Activated CD4-positive, alpha-beta T cell treated with anti-CD3 and anti-CD28 coated beads, Interleukin-2, amount 10 ng/mL, durations not matched to agents 24 days and 14 days (primary cell): Measurements from ENCODE around the gene CMKLR1. TPM values are rescaled to one million over a fixed set of nuclear protein-coding genes. Genes with fewer than 3 reads are reported as not detected.

Experiments
- DNase-seq: peaks from one replicate; pipeline ENCODE4 v3.0.0; 2022
- H3K27ac Mint-ChIP-seq: one replicate; pipeline ENCODE4 v1.8.0; 2022; ENCODE audit warnings: mild to moderate bottlenecking, mixed read lengths
- H3K27me3 Mint-ChIP-seq: one replicate; pipeline ENCODE4 v1.8.0; 2022; ENCODE audit warnings: mixed read lengths
- H3K36me3 Mint-ChIP-seq: one replicate; pipeline ENCODE4 v1.8.0; 2022; ENCODE audit warnings: low read depth, mild to moderate bottlenecking, mixed read lengths
- H3K4me1 Mint-ChIP-seq: one replicate; pipeline ENCODE4 v1.8.0; 2021; ENCODE audit warnings: mixed read lengths
- H3K4me3 Mint-ChIP-seq: one replicate; pipeline ENCODE4 v1.8.0; 2022; ENCODE audit warnings: mild to moderate bottlenecking, moderate library complexity, mixed read lengths
- H3K9me3 Mint-ChIP-seq: one replicate; pipeline ENCODE4 v1.8.0; 2021; ENCODE audit warnings: mixed read lengths
- intact Hi-C: fragments of 100-400 bp; cut with micrococcal nuclease; formaldehyde crosslinking; loops from one replicate; pipeline ENCODE4 v1.15.1; 2023
- total RNA-seq: library from RNA; stranded (reverse); gene quantifications from 2 replicates; pipeline ENCODE4 v1.2.3, GENCODE V29; 2022

CMKLR1 gene
- total RNA-seq, 1 donor from 2014 or later: not detected

DNA sequence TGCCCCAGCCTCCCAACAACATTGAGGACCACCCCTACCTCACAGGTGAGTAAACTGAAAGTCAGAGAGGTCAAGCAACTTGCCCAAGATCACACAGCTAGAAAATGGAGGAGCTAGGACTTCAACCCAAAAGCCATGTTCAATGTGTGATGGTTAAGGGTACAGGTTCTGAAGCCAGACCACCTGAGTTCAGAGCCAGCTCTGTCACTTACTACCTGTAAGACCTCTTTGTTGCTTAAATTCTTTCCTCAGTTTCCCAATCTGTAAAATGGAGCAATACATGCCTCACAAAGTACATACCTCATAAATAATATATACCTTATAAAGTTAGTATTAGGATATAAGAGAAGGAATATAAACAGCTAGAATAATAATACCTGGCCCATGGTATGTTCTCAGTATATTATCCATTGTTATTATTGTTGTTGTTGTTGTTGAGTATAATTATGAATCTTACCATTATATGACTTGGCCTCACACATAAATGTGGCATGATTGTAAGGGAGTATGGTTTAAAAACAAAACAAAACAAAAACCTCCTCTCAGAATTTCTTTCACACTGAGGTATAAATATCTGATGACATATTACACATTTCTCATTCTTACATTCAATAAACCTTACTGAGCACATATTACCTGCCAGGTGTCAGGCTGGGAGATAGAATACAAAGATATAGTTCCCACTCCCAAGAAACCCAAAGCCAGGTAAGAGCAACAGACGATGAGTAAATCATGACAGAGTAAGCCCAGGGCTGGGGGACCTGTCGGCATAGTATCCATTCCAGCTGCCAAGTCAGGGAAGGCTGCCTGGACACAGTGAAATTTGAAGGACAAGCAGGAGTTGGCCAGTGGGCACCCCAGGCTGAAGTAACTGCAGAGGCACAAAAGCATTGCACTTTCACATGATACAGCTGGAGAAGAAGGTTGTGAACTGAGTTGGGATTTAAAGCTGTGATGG, 19.6 kb downstream of the CMKLR1 start:
- no peaks in the 10 kb centered on the region for H3K36me3 Mint-ChIP-seq
- no peak overlapping the region for H3K27ac Mint-ChIP-seq
- peaks cover 2% of the 10 kb centered on the region for H3K4me1 Mint-ChIP-seq
- peaks cover 6% of the 10 kb centered on the region for H3K27me3 Mint-ChIP-seq
- no peaks in the 10 kb centered on the region for H3K9me3 Mint-ChIP-seq
- no peak overlapping the region for H3K4me3 Mint-ChIP-seq
- no peak for DNase-seq
- intact Hi-C loops: no loop called here

DNA sequence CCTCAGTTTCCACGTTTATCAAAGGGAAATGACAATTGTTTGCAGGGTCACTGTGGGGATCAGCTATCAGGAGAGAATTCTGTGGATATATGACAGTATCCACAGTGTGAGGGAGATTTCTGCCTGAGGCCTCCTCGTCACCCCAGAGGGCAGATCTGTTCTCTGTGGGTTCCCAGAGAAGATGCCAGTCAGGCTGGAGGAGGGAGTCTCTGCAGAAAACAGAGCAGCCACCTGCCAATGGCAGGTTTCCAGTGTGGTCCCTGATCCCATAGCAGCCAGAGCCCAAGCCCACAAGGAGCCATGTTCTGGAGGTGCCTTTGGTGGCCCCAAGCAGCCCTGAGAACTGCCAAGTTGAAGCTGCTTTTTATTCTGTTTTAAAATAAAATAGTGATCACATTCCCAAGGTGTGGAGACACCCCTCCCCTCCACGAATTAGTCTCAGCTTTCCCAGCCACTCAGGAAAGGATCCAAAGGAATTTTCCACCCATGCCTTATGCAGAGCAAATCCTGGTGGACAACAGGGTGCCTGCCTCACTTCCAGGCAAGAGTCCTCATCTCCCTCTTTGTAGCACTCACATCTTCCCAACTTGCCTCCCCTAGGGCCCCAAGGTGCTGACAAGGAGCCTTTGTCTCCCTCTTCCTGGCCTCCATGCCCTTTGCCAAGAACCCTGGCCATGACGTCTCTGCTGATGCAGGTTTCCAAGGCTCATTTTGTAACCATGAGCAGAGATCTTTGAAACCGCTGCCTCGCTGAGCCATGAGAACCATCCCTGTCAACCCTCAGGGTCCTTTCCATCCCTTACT, 20.4 kb downstream of the CMKLR1 start:
- no peak for DNase-seq
- Mint-ChIP-seq H3K4me3 (no peak overlapping the region), H3K36me3 (no peaks in the 10 kb centered on the region), H3K27ac (no peak overlapping the region), H3K4me1 (peaks cover 7% of the 10 kb centered on the region), H3K9me3 (no peaks in the 10 kb centered on the region), H3K27me3 (peaks cover 6% of the 10 kb centered on the region)
- intact Hi-C loops: no loop called here

DNA sequence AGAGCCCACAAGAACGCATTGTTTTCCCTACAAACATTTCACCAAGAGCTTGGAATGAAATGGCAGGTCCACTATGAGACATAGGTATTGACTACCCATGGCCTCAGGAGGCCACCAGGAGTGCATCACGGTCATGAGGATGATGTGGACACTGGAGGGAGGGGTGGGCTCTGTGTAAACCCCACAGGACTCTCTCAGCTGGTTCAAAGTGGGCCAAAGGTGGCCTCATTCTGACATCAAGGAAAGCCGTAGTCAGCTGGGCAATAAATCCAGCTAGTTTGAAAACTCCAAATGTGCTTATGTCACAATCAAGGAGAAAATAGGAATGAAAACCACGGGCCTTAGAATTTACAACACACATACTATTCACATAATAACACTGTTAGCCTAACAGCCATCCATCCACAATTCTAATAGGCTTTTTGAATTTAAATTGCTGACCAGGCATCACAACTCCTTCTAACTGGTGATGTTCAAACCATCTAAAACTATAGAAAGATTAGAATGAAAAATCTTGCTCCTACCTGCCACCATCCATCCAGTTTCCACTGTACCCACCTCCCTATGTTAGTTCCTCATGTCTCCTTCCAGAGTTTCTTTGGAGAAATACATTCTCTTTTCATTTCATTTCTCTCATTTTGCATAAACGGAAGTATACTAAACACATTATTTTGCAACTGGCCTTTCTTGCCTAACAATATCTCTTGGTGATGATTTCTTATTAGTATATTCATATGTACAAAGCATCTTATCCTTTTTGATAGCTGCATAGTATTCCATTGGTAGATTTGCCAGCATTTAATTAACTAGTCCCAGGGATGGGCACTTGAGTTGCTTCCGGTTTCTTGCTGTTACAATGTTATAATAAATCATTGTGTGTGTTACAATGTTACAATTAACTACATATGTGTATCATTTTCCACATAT, 21.5 kb downstream of the CMKLR1 start:
- H3K36me3 Mint-ChIP-seq: no peaks in the 10 kb centered on the region
- H3K9me3 Mint-ChIP-seq: no peaks in the 10 kb centered on the region
- no peak overlapping the region for H3K4me3 Mint-ChIP-seq
- H3K27me3 Mint-ChIP-seq: peaks cover 5% of the 10 kb centered on the region
- intact Hi-C loops: no loop called here
- DNase-seq: no peak
- H3K4me1 Mint-ChIP-seq: peaks cover 10% of the 10 kb centered on the region
- no peak overlapping the region for H3K27ac Mint-ChIP-seq

DNA sequence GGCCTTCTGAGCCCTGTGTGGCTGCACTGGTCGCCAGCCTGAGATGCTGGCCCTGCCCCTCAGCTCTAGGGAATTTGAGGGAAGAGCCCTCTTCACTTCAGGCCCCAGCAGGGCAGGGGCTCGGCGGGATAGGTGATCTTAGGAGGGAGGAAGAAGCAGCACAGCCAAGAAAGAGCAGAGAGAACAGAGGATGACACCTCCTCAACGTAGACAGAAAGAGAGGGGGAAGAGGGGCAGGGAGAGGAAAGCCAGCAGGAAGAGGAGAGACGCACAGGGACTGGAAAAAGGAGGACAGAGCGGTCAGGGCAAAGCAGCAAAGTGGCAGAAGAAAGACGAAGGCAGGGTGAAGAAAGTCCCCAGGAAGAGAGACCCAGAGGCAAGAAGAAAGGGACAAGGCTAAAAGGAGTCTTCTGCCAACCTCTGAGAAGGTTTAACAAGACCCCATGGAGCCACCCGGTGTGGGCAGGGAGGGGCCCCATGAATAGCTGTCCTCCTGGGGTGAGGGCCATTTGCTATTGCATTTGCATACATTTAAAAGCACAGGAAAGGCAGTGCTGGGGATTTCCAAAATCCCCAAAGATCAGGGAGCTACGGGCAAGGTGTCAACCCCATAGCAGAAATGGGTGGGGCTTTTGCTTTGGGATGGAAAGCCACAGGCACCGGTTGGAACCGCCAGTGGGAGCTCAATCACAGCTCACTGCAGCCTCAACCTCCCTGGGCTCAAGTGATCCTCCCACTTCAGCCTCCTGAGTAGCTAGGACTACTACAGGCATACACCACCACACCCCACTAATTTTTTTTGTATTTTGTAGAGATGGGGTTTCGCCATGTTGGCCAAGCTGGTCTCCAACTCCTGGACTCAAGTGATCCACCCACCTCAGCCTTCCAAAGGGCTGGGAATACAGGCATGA, 22.7 kb downstream of the CMKLR1 start:
- Mint-ChIP-seq H3K36me3 (no peaks in the 10 kb centered on the region), H3K4me1 (peaks cover 10% of the 10 kb centered on the region), H3K27ac (no peak overlapping the region), H3K4me3 (no peak overlapping the region), H3K9me3 (no peaks in the 10 kb centered on the region), H3K27me3 (peaks cover 4% of the 10 kb centered on the region)
- intact Hi-C loops: no loop called here
- DNase-seq: no peak

DNA sequence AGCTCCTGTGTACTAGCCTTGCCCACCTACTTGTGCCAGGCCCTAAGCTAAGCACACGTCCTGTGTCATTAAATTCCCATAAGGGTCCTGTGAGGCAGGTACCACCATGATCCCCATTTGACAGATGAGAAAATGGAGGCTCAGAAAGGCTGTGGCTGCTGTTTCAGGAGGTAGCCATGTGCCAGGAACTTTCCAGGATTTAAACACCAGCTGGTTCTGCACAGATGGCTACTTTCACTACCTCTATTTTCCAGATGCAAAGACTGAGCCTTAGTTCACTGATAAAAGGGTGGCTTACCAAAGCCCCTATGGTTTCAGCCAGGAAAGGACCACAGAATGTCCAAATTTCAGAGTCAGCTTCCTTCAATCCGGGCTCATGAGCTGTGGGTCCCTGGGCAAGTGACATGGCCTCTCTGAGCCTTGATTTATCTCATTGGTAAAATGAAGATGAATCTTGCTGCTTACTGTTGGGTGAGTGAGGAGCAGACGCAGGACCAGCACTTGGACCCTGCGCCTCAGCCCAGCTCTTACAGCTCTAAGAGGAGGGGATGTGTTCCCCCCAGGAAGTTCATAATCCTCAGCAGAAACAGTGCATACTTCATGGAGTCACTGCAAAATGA, 23.5 kb downstream of the CMKLR1 start:
- Mint-ChIP-seq H3K4me3 (no peak overlapping the region), H3K9me3 (no peaks in the 10 kb centered on the region), H3K36me3 (no peaks in the 10 kb centered on the region), H3K4me1 (peaks cover 10% of the 10 kb centered on the region), H3K27me3 (peaks cover 4% of the 10 kb centered on the region), H3K27ac (no peak overlapping the region)
- intact Hi-C loops: no loop called here
- DNase-seq: no peak

DNA sequence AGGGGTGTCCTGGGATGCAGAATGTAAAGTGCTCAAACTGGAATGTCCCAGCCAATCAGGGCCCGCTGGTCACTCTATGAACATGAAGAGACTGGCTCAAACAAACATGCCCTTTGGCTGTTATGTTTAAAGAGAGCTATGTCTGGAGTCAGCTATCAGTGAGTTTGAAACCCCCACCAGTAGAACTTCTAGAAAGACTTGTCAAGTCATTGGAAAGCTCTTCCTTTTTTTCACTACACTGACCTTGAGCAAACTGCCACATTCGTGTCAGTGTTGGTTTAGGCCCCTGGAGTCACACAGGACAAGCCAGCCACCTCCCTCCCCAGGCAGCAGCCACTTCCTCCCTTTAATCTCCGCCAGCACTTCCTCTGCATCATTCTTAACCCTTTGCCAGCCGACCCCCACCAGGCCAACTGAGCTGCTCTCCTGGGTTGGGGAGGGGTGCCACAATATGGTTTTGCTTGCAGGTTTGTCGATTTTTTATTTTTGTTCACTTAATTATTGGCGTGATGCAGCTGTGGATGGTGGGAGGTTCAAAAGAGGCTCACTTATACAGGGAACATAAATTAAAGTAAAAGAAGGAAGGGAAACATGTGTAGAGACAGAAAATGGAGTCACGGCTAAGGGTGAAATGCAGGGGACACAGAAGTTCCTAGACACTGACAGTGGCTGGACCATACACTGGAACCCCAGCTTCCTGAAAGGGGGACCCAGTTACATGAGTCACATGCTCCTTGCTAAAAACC, 25.3 kb downstream of the CMKLR1 start:
- Mint-ChIP-seq H3K27ac (no peak overlapping the region), H3K36me3 (no peaks in the 10 kb centered on the region), H3K4me1 (peaks cover 10% of the 10 kb centered on the region), H3K4me3 (no peak overlapping the region), H3K9me3 (no peaks in the 10 kb centered on the region), H3K27me3 (peaks cover 4% of the 10 kb centered on the region)
- DNase-seq: no peak
- intact Hi-C loops: no loop called here

DNA sequence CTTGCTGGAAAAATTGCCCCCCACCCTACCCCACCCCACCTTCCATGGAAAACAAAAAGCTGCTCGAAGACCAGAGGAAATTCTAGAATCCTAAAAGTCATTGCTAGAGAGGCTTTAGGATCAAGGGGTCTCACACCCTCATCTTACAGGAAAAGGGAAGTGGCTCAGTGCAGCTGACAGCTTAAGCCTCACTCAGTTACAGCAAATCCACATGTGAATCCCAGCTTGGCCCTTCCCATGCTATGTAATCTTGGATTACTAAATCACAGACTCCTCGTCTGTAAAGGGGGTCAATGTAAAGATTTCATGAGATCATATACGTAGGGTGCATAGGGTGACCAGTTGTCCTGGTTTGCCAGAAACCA, 25.9 kb downstream of the CMKLR1 start:
- Mint-ChIP-seq H3K27me3 (peaks cover 4% of the 10 kb centered on the region), H3K27ac (no peak overlapping the region), H3K4me3 (no peak overlapping the region), H3K9me3 (no peaks in the 10 kb centered on the region), H3K4me1 (peaks cover 10% of the 10 kb centered on the region), H3K36me3 (no peaks in the 10 kb centered on the region)
- DNase-seq: no peak
- intact Hi-C loops: no loop called here

DNA sequence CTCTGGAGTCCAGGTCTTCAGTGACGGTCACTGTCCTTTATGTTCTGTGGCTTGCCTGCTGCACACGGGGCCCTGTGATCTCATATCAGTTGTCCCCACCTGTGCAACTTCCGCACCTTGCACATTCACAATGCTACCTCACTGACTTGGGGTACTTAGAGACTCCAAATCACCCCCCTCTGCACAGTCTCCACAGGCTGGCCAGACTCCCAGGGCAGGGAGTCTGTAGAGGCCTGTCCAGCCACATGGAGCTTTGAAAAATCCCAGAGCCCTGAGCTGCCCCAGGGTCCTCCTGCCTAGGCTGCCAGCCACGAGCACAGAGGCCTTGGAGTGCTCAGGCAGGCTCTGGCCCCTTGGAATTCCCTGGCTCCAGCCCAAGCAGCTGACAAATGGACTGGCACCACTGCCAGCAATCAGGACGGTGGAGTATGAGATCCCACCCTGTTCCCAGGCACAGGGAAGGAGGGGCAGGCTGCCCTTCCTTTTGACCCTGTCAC, 26.4 kb downstream of the CMKLR1 start:
- Mint-ChIP-seq H3K27ac (no peak overlapping the region), H3K4me1 (peaks cover 10% of the 10 kb centered on the region), H3K4me3 (no peak overlapping the region), H3K9me3 (no peaks in the 10 kb centered on the region), H3K36me3 (no peaks in the 10 kb centered on the region), H3K27me3 (peaks cover 4% of the 10 kb centered on the region)
- intact Hi-C loops: no loop called here
- no peak for DNase-seq

DNA sequence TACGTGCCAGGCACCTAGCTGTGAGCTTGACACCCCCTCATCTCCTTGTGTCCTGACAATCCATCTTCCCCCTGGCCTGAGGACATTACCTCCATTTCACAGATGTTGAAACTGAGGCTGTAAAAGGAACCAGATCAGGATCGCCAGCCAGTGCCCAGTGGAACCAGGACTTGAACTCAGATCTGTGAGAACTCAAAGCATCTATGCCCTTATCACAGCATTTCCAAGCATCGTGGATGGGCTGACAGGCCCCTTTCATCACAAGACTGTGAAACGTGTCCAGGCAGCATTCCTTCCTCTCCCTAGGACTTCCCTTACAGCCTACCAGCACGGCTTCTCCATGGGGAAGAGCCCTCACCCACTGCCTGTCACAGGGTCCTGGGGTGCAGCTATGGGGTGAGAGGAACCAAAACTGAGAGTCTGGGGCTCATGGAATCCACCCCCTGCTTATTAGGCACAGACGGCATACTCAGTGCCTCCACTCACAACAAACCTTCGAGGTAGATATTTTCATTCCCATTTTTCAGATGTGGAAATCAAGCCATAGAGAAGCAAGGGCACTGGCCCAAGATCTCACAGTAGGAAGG, 26.9 kb downstream of the CMKLR1 start:
- H3K27me3 Mint-ChIP-seq: peaks cover 2% of the 10 kb centered on the region
- intact Hi-C loops: no loop called here
- no peak for DNase-seq
- no peaks in the 10 kb centered on the region for H3K9me3 Mint-ChIP-seq
- H3K36me3 Mint-ChIP-seq: no peaks in the 10 kb centered on the region
- H3K4me3 Mint-ChIP-seq: no peak overlapping the region
- no peak overlapping the region for H3K27ac Mint-ChIP-seq
- H3K4me1 Mint-ChIP-seq: peaks cover 10% of the 10 kb centered on the region

DNA sequence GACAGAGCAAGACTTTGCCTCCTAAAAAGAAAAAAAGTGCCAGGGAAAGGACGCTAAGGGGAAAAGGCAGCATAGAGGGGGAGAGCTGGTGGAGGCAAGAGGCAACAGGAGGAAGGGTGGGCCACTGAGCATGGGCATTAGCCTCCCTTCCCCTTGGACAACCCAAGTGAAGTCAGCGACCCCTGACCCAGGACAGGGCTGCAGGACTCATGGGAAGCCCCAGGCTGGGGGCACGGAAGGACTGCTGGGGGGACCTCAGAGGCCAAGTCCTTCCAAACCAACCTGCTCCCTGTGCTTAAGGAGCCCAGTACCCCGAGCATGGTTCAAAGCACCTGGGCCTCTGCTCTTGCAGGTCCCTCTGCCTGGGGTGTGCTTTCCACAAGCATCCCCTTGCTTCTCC, 27.5 kb downstream of the CMKLR1 start:
- H3K4me1 Mint-ChIP-seq: peaks cover 15% of the 10 kb centered on the region
- no peak overlapping the region for H3K4me3 Mint-ChIP-seq
- H3K27ac Mint-ChIP-seq: no peak overlapping the region
- no peak for DNase-seq
- H3K9me3 Mint-ChIP-seq: no peaks in the 10 kb centered on the region
- intact Hi-C loops: no loop called here
- peaks cover 2% of the 10 kb centered on the region for H3K27me3 Mint-ChIP-seq
- no peaks in the 10 kb centered on the region for H3K36me3 Mint-ChIP-seq

DNA sequence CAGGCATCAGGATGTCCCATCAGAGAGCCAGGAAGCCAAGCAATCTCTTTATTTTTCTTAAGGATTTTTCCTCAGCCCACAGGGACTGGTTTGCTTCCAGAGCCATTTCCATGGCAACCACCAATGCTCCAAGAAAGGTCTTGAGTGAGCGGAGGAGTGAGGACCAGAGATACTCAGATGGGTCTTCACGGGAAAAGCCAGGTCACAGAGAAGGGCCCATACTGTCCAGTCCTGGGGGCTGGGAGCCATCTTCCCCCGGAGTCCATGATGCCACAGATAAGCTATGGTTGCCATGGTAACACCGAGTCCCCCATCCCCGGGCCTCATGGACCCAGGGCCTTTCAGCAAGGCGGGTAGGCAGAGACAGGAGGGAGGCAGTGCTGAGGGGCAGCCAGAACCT, 28.6 kb downstream of the CMKLR1 start:
- H3K36me3 Mint-ChIP-seq: no peaks in the 10 kb centered on the region
- no peaks in the 10 kb centered on the region for H3K9me3 Mint-ChIP-seq
- H3K27ac Mint-ChIP-seq: no peak overlapping the region
- peaks cover 5% of the 10 kb centered on the region for H3K27me3 Mint-ChIP-seq
- peaks cover 22% of the 10 kb centered on the region for H3K4me1 Mint-ChIP-seq
- no peak overlapping the region for H3K4me3 Mint-ChIP-seq
- no peak for DNase-seq
- intact Hi-C loops: no loop called here
